Globus pallidus (tissue), 1 donor: ENCODE measurements around the gene GABRG3.

ENCODE experiments used
- DNase-seq: peaks from one replicate; pipeline ENCODE4 v3.0.0-alpha.2; 2015; ENCODE audit warnings: low spot score

GABRG3 gene

DNA sequence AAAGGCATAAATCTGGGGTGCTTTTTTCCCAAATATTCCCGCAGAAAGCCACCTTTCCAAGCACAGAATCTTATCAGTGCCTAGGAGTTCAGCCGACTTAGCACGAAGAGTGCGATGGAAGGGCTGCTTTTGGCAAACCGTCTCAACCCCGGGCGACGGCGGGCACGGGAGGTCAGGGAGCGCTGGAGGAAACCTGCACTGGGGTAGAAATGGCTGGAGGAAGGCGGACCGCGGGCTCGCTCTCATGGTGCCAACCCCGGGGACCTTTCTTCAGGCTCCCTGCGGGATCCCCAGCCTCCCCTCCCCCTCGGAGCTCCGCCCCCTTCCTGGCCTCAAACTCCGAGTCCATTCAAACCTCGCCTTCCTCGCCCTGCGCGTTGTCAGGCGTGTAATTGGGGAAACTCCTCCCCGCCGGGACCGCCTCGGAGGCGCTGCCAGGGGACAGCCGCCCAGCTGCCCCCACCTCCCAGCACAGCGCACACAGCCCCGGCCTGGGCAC lies at the start of gene GABRG3:
TSS of gene GABRG3 (plus strand) at position 470 of the 499 bp plus-strand sequence.
- no peak for DNase-seq

- no peak for DNase-seq
Measured at GRCh38 chr15:26921433-26921832, 49.5 kb upstream of the GABRG3 start.

- no peak for DNase-seq
Measured at GRCh38 chr15:26926081-26926480, 44.9 kb upstream of the GABRG3 start.

DNA sequence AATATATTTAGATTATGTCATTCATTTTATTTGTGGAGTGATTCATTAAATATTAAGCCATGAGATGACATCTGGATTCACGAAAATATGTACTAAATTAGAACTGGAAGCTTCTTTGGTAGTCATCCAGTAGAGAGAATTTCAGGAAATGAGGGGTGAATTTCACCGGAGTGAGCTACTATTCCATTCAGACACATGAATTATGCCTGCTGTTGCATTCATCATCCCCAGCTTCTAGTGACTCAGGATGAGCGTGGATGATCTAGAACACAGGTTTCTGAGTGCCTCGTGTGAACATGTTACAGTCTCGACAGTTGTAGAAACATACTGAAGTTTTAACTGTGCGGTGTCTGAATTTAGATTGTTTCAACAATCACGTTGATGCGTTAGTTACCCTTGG lies 42.9 kb upstream of the GABRG3 start:
- no peak for DNase-seq

DNA sequence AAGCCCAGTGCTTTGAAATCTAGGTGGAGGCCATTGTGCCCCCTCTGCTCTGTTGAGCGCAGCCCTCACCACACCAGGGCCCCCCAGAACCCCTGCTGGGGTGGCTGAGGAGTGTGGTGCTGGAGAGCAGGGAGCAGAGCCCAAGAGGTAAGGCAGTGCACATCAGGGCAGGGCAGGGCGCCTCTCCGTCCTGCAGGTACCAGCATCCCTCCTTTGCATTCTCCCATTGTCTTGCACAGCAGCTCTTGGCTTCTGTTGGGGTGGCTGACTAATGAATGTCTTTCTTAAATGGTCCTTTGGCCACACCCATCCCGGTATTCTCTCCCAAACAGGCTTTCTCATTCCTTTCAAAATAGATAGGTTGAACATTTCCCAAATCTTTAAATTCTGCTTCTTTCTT lies 41.4 kb upstream of the GABRG3 start:
- DNase-seq: no peak

DNA sequence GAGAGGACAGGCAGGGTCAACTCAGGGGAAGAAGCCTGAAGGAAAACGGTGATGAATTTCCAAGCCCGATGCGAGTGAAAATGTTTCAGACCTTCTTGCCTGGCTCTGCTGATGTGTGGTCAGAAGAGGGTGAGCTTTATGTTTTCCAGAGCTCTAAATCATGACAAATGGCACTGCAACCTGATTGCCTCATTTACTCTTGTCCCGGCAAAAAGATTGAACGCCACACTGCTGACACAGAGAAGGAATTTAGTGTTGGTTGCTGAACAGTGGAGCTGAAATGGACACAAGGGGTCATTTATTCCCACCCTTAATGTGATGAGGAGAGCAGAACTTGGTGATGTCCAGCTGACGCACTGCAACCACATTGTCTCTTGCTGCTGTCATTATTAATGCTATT lies 36.1 kb upstream of the GABRG3 start:
- DNase-seq: no peak

DNA sequence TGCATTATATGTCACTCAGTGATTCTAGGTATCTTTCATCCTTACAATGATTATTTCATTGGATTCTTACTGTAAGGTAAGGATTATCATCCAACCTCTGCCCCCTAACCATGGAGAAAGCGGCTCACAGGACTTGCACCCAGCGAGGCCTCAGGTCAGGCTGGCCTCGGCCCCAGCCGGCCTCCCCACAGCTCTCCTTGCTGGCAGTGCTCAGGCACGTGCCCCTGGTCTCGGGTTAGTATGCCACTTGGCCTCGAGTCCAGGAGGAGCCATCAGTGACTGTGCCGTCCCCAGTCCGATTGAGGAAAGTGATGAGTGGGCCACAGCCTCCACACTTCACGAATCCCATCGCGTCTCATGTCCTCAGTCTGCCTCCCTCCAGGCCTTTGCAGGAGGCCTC lies 35.7 kb upstream of the GABRG3 start:
- DNase-seq: no peak

GRCh38 chr15:26936502-26936901 lies 34.5 kb upstream of the GABRG3 start:
- DNase-seq: no peak

DNA sequence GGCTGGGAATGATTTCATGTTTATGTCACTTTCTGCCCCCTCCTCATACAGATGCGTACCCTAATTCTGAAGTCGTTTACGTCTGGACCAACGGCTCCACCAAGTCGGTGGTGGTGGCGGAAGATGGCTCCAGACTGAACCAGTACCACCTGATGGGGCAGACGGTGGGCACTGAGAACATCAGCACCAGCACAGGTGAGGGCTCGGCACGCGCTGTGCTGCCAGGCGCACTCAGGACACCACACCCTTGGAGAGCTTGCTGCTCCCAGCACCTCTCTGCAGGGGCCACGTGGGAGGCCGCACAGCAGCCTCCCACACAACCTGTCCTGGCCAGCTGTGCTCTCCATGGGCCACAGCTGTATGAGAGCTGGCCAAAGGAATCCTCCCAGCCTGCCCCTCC lies 33.8 kb upstream of the GABRG3 start:
- DNase-seq: no peak

DNA sequence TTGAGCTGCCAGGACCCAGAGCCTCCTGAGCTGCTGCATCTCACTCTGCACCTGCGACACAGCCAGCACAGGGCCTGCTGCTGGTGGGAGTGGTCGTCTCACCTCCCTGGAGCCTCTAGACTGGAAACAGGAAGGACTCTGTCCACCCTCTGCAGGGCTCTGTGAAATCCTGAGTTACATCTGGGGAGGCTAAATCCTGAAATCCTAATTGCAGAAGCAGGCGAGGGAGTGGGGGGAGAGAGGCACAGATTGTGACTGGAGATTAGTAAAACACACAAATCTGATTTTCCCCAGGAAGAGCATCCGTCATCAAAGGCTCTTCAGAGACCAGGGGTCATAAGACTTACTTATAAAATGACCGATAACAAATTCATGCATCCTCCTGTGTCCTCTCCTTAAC lies 31.6 kb upstream of the GABRG3 start:
- no peak for DNase-seq

- no peak for DNase-seq
Measured at GRCh38 chr15:26941489-26941888, 29.5 kb upstream of the GABRG3 start.

DNA sequence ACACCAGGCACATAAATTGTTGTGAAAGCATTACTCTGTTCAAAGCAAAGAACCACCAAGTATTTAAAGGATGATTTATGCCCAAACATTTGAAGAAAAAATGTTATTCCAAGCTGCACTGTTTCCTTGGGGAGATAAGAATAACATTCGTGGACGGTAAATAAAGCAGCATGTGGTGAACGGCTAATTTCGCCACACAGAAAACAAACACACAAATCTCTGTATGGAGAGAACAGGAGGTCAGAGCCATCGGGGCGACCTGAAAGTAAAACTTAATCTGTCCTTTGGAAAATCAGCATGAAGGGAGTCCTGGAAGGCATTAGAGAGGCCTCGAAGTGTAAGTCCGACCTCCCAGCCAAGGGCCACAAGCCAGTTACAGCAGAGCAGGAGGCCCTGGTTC lies 27.1 kb upstream of the GABRG3 start:
- no peak for DNase-seq

DNA sequence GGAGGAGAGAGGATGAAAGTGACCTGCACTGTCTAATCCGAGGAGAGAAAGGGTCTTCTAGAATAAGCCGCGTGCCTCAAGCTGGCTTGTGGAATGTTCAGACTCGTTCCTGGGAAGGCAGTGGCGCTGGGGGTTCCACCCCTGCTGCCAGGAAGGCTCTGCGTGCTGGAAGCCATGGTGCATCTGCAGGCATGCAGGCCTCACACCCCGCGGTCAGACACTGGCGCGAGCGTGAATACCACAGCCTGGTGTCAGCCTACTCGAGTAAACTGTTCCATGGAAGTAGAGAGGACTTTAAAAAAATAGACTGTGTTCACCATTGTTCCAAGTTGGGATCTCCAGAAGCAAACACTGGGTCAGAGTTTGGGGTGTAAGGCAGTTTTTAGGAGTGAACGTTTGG lies 25.9 kb upstream of the GABRG3 start:
- DNase-seq: no peak

DNA sequence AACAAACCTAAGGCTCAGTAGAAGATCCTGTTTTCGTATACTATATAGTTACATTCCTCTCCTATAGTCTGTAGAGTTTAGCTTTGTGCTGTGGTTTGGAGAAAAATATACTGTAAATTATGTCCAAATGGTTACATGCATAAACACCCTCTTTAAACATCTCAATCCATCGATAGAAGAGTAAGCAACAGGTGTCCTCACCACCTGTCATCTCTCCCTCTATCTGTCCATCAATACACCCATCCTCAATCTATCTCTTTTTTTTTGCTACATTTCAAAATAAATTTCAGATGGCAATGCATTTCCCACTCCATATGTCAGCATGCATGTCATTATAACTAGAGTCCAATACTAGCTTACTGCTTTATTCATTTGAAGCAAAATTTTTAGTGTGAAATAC lies 21.0 kb upstream of the GABRG3 start:
- no peak for DNase-seq

- DNase-seq: no peak
Measured at GRCh38 chr15:26954403-26954802, 16.6 kb upstream of the GABRG3 start.

DNA sequence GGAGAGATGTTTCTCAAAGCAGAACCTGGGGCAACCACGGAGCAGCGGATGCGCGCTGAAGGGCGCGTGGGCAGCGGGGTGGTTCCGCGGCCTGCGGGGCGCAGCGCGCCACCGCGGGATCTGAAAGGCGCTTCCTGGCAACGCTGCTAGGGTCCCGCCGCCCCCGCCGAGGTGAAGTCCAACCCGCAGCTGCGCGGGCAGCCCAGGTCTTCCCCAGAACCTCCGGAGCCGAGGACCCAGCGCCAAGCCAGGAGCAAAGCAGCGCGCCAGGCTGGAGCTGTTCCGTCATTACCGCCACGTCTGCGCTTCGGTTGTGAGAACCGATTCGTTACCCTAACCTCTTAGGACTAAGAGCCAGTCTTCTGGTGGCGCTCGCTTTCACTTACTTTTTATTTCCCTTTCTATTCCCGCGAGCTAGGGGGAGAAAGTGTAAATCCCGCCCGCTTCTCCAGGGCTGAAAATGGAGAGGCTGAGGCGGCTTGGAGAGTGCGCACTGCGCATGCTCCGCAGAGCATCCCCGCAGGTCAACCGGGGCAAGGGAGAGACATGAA lies 3.2 kb upstream of the GABRG3 start:
- DNase-seq: no peak

- no peak for DNase-seq
Measured at GRCh38 chr15:26968806-26969205, 2.2 kb upstream of the GABRG3 start.

GRCh38 chr15:26971271-26972018 lies 464 bp downstream of the GABRG3 start:
- no peak for DNase-seq

DNA sequence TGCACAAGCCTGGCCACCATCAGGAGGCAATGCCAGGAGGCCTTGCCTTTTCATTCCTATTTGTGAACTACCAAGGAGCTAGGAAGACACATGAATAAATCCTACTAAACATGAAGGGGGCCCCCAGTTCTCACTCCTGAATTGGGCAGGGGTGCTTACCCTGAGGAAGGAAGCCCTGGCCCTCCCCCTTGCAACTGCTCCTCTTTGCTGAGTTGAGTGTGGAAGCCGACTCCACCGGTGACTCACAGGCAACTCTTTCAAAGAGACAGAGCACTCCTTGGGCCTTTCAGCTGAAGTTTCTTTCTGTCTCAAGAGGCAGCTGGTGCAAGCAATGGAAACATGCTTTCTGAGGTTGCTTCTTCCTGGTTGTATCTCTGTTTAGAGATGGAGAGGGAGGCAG lies 1.7 kb downstream of the GABRG3 start:
- no peak for DNase-seq

DNA sequence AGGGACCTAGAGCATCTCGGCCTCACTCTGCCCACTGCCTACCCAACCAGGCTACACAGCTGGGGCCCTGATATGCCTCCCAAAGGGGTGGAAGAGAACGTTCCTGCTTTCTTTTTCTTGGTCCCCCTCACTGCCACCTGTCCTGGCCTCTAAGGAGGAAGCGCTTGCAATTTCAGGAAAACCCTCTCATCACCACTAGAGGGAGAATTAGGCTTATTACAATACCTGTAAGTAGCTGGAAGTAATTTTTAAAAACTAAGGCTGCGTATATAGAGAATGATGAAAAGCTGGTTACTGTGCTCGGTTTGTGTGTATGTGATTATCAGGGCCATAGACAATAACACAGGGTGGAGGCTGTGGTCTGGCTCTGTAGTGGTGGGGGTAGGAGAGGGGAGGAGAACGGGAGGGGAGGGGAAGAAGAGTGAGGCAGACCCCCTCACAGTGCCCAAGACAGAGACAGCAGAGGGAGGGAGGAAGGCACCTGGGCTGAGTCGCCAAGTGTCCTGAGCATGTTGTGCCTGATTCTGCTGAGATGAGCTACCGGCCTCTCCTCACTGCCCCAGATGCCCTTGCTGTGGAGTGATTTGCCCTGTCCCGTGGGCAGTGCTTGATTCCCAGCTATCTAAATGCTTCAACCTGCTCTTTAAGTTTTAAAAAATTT lies 3.3 kb downstream of the GABRG3 start:
- DNase-seq: no peak

DNA sequence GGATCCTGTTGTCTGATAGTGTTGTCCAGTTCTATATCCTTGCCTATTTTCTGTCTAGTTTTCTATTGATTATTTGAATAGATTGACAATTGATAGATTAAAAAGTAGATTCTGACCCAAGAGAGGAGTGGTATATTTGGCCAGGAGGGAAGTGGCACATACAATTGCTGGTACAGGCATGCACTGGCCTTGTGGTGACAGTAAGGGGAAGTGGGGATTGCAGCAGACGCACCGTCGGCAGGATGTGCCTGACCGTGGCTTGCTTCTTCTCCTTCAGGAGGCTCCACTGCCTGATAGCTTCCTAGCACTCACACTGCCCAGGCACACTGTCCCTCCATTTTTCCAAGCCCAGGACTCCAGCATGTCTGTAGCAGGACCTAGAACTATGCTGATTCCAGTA lies 10.5 kb downstream of the GABRG3 start:
- DNase-seq: no peak

DNA sequence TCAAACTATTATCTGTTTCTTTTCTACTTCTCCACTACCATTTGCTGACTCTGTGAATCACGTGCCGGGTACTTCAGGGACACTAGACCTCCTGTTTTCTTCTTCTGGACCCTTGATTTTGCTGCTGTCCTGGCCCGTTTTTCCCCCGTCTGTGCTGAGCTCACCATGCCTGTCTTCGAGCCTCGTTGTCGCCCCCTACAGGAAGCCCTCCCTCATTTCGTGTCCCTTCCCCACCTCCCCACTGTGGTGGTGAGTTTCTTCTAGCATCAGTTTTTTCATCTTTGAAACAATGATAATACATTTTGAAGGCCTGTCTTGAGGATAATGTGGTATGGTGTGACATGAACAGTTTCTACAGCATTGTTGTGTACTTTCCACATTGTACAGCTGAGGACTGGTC lies 12.8 kb downstream of the GABRG3 start:
- DNase-seq: no peak

- no peak for DNase-seq
Measured at GRCh38 chr15:26985050-26985449, 14.1 kb downstream of the GABRG3 start.
